GM04504 (cell line): ENCODE data around the gene RBFOX1.

Source experiments
- DNase-seq: peaks from one replicate; pipeline ENCODE4 v3.0.0-alpha.2; 2012; ENCODE audit warnings: low read depth

The RBFOX1 gene

DNA sequence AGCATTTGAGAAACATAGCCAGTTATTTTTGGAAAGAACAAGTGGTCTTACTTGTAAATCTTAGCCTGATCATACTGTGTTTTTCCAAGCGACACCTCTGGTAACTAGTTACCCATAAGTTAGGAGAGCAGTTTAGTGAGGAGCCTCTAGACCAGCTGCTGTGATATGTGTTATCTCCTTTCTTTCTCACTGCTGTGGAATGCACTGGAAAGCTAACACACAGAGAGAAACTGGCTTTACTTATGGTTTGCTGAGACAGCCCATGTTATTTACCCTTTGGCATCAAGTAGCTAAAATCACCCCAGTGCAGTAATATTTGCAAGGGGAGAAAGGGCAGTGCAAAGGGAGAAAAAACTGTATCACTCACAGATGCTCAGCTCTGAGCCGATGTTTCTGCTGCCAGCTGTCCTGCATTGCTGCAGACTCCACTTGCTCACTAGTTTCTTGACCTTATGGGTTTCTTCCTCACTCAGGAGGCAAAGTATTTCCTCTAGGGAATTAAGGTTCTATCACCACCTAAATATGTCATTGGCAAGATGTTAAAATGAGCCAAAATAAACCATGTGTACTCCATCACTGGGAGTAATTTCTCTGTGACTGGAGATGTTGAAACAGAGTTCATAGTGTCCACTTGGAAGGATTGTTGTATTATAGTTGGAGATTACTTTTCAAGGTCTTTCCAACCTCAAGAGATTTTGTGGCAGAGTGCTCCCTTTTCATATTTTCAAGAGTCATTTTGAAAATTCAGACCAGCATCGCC lies 2.3 kb downstream of the RBFOX1 start:
- DNase-seq = no peak

DNA sequence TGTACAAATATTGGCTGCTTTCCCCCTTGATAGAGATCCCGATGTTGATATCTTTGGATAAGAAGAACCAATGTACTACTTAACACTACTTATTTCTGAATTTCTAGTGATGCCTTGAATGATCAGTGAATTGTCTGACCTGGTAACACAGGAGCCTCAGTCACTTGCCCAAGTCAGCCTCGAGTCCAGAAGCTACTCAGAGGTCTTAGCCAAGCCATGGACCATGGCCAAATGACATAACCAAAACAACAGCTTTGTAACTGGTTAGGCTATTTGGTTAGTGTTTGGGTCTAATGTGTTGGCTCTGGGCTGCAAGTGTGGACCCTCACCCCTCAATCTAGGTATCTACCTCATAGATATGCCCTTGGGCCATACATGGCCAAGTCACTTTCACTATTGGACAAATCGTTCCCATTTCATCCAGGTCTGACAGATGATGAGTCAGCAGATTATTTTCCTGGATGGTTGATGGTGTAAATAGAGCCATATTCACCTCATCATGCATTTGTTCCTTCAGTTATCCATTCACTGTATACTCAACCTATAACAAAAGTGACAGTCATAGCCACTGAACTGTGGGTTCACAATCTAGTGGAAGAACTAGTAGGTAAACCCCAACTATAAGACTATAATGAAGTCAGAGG lies 3.5 kb downstream of the RBFOX1 start:
- DNase-seq = no peak

DNA sequence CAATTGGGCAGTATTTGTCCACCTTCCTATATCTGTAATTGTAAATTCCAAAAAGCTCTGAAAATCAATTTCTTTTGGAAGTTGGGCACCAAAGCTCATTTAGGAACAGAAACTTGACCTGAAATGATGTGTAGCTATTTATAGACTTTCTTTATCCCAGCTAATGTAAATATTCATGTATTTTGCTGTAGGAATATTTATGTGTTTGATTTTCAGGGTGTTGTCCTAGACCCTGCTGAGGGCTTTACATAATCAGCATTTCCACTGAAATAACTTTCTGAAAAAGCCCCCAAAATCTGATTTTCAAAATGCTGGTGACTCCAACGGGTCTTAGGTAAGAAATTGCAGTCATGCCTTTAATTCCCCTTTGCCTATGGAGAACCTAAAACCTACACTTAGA lies 4.1 kb downstream of the RBFOX1 start:
- DNase-seq = no peak

DNA sequence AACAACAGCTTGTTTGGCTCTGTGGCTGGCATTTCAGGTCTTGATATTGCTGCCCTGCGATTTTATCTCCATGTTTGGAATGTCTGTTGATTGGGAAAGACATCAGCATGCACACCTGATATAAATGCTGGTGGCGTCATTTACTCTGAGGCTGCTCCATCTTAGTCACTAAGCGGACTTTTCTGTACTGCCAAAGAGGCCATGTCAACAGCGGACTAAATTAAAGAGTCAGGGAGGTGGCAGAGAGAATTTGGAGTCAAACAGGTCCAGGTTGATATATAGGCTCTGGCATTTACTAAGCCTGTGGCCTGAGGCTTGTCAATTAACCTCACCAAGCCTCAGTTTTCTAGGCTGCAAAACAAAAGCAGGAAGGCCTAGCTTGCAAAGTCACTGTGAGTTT lies 6.2 kb downstream of the RBFOX1 start:
- DNase-seq = no peak

DNA sequence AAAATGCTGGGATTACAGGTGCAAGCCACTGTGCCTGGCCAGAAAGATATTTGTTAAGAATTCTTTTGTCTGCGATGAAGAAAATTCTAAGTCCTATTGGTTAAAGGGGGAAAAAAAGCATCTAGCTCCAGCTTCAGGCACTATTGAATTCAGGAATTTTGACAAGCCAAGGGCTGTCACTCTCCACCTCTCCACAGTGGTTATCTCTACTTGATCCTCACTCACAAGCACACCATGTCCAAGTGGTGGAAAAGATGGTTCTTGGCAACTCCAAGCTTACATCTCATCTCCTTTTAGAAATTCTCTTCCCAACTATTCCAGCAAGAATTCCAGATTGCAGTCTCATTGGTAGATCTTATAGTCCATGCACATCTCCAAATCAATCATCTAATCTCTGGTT lies 7.1 kb downstream of the RBFOX1 start:
- DNase-seq = no peak

DNA sequence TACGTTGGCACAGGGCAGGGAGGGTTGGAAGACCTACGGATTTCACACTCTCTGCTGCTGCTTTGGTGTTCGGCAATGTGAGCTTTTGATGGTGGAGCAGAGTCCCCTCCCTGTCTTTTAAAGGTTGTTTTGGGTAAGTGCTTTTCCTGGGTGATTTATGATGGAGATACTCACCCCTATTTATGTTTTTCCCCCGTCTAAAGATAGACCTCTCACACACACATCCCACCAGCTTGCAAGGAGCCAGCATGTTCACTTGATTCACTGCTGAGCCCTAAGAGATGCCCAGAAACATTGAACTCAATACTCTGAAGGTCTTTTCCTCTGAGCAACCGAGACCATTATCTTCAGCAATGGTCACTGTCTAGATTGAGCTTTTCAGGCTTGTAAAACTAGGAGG lies 8.3 kb downstream of the RBFOX1 start:
- DNase-seq = no peak

DNA sequence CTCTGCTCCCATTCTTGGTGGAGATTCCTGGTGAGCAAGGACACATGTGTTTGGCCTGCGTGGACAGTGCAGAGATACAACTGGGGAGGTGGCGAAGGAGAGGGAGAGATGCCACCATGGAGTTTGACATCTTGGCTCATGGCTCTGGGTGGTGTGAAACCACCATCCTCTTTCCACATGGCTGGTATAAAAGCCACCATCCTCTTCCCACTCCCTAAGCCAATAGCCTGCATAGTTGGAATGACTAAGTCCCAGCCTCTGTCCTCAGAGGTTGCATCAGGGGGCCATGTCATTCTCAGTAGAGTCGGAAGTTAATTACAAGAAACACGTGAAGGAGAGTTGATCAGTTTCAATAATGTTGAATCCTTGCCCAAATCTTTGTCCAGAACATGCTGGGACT lies 10.0 kb downstream of the RBFOX1 start:
- DNase-seq = no peak

DNA sequence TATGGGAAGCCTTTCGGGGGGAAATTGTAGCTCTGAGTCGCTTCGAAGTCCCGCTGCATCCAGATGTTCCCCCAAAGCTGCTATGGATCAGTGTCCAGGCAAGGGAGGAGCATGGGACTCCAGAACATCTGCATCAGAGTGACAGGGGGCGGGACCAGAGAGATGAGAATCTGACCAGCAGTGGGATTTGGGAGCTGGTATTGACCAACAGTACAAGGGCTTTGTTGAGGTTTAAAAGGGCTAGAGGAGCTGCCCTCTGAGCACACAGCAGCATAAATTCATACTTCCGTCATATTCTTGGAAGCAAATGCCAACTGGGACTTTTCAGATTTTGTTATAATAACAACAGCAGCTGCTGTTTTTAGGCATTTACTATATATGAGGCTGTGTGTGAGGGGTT lies 10.6 kb downstream of the RBFOX1 start:
- DNase-seq = no peak

DNA sequence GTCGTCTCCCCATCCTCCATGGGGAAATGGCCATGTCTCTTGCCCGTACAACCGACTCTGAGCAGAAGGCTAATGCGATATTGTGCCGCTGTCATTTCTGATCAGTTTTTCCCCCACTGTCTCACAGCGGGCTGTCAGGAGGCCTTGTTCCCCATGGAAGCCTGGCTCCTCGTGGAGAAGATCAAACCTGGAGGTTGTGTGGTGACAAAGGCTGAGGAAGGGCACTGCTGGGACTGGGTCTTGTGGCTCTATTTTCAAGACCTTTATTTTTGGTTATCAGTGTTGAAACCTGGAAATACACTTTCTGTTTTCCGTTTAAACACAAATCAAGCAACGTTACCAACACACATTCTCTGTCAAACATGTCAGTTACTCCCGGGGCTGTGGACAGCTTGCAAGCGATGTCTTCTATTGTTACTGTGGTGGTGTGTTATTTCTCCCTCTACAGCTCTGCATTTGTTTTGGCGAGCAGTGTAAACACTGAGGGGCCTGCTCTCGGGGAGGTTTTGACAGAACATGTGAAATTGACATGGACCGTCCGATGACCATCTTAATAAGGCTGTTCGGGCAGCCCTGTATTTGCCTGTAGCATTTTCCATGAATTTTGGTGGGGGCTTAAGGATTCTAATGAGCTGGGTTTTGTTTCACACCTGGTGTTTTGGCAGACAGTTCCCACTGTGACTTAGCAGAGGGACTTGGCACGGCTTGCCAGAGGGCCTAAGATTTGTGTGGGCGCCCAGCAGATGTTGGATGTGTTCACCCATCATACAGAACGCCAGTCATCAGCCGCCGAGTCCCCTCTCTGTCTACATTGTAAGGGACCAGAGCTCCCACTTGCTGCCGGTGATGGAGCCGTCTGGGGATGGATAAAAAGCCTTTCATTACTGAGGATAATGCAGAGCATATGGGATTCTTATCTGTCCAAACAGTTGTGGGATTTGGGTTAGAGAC lies 12.5 kb downstream of the RBFOX1 start:
- no peak for DNase-seq

DNA sequence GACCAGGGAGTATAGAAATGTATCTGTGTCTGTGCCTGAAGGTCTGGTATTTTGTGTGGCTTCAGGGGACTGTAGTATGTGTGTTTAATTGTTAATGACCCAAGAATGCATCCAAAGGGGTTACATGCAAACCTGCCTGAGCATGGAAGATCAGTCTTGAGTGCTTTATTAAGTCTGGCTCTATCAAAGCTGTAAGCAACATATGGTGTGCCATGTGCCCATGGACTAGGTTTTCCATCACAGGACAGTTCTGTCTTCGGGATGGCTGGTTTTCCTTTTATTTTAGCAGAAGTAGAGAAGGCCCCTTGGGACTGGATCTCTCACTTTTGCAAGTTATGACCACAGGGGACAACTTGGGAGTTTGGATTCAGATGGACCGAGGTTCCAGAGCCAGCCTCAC lies 18.2 kb downstream of the RBFOX1 start:
- no peak for DNase-seq

DNA sequence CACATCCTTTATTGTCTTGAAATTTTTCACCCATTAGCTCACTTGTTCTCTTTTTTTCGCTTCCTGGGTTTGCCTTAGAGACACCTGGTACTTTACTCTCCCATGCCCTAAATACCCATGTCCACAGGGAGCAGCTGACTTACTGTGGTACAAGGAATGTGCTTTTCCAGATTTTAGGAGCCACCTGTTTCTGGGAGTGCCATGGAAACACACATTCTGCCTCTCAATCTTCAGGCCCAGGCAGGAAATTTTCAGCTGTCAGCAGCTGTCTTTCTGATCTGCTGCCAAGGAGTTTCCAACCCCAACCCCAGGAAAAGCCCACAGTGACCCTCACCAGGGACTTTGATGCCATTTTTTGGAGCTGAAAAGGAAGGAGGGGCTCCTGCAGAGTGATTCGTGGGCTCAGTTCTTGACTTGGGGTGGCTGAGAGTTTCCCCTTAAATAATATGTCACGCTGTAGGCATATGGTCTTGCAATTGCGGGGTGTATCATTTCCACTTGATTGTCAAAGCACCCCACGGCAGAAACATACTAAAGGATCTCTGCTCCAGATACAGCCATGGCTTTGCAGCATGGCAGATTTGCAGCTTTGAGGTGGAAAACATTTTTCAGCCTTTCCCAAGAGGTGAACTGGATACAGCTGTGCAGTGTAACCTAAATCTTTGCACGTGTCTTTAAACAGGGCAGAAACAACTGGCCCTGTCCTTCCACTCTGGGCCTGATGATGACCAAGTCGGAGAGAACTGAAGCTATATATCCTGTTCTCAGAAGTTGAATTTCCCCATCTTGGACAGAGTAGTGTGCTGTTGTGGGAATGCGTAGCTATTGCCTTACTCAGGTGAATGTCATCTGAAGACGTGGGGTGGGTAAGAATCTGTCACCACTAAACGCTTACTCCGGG lies 19.2 kb downstream of the RBFOX1 start:
- no peak for DNase-seq

DNA sequence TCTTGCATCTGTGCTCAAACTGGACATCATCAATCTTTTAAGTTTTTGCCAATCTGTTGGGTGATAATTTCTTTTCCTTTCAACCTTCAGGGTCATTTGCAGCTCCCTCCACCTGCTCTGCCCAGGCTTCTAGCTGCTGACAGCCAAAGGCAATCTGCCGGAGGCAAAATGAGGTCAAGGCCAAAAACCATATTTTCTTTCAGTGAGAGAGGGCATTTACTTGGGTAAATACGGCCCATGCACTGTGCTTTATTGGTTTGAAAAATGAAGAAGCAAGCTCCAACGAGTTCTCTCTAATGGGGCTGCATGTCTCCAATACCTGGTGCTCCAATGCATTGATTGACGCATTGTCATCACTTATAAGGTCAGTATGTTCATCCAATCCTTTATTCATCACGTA lies 23.1 kb downstream of the RBFOX1 start:
- no peak for DNase-seq

DNA sequence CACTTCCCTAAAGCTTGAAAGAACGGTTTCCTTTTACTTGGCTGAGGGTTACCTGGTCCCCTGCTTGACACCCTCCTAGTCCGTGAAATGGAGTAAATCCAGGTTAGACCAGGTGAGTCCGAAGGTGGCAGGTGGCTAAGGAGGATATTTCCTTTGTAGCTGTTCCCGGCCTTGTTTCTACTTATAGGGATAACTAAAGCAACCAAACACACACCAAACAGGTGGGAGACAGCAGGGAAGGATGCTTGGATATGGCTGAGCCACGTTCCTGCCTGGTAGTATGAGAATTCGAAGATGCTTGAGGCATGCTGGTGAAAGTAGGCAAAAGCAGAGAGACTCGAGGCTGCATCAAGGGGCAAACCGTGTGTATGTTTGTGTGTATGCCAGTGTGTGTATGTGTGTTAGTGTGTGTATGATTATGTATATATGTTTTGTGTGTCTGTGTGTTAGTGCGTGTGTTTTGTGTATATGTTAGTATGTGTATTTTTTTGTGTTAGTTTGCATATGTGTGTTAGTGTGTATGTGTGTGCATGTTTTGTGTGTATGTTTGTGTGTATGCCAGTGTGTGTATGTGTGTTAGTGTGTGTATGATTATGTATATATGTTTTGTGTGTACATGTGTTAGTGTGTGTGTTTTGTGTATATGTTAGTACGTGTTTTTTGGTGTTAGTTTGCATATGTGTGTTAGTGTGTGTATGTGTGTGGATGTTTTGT lies 28.9 kb downstream of the RBFOX1 start:
- no peak for DNase-seq

DNA sequence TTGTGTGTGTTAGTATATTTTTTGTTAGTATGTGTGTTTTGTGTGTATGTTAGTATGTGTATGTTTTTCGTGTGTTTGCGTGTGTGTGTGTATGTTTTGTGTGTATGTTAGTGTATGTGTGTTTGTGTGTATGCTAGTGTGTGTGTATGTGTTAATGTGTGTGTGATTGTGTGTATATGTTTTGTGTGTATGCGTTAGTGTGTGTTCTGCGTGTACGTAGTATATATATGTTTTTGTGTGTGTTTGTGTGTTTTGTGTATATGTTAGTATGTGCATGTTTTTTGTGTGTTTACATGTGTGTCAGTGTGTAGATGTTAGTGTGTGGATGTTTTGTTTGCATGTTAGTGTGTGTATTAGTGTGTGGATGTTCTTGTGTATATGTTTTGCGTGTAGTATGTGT lies 29.6 kb downstream of the RBFOX1 start:
- DNase-seq = no peak

DNA sequence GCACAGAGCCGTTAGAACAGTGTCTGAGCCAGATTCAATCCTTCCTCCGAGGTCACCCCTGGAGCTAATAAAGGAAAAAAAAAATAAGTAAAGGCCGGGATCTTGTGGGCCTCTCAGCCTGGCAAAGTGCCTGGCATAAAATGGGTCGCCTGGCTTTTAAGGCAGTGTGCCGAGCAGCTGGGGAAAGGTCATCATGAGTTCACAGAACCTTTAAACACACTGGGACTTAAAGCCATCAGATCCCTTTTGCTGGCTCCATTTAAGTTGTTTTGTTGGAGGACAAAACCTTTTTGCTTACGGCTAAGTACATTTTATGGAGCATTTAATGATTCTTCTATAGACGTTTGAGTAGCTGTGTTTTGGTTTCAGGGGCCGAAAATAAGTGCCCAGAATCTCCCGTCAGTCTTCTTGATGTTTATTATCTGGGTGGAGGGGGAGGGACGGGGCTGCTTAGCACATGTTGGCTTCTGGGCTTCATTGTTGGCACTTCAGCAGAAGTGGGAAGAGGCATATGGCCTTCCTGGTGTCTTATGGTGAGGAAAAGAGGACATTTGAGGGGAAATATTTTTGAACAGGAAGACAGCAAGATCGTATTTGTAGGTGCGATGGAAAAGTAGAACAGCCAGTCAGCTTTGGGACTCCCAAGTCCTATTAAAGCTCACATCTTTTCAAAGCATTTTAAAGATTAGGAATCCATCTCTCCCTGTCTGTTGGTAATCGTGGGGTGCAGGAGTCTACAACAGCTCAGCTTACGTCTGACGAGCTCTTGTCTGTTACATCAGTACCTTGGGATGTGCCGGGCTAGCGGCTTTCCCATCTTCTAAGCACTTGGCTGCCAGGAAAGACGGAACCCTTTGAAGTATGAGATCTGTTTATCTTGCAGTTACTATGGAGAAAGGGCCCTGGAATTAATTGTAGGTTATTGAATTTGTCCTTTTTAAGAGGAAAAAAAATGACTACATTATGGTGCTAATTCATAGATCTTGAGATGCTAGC lies 31.1 kb downstream of the RBFOX1 start:
- no peak for DNase-seq

DNA sequence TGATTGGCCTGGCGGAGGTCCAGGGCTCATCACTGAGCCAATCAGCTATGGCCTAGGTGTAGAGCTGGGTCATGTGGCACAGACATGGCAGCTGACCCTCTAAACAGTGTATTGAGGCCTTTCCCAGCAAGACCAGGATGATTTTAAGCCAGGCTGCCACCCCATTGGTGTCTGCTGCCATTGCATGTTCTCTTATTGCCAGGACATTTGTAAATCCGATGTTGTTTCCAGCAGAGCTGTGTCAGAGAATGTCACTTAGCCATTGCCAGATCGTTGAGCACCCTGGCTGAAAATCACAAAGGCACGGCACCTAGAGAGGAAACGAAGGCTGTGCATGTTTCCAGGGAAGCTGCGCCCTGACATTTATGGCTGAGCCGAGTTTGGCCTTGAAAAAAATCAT lies 33.4 kb downstream of the RBFOX1 start:
- DNase-seq = no peak

DNA sequence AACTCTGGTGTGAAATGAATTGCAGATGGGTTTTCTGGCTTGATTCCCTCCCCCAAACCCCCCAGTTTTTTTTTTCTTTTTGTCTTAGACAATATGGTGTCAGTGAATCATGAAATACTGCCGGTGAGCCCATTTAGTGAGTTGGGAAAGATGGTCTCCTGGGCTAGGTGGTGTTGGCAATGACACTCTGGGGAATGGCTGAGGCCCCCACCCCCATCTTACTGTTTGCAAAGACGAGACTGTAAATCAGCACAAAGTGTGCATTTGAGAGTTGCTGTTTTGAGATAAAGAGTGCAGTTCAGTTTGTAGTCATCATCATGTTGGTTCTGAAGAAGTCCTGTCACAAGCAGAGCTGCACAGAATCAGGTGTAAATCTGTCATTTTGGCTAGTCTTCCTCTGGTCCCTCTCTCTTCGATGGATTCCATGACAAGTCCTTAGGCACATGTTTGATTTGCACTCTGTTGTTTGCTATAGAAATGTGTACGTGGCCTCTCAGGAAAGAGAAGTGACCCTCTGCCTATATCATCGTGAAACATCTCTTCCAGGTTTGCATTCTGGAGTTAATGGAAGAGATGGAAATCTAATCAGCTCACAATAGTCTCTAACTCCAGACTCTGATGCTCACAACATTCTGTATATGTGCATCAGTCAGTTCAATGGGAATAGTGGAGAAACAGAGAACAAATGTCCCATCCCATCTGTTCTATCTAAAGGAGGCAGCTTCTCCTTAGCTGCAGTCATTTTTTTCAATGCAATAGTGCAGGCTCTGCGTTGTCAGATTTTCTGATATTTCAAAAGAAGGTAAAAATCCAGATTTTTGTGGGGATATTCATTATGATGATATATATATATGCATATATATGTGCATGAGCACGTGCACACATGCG lies 34.6 kb downstream of the RBFOX1 start:
- no peak for DNase-seq

DNA sequence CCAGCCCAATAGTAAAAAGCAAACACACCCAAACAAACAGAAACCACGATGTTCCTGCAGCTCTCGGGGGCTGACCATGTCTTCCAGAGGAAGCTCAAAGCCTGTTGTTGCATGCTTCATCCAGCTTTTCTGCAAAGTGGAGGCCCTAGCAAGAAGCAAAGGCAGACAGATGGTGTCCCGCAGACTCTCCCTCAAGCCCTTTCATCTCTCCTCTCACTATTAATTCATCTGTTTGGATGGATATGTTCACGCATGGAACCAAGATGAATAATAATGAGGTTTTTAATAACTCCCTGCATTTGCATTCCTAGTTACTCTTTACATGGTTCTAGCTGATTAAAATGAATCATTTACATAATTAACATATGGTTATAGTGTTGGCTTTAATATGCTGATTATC lies 36.6 kb downstream of the RBFOX1 start:
- no peak for DNase-seq

DNA sequence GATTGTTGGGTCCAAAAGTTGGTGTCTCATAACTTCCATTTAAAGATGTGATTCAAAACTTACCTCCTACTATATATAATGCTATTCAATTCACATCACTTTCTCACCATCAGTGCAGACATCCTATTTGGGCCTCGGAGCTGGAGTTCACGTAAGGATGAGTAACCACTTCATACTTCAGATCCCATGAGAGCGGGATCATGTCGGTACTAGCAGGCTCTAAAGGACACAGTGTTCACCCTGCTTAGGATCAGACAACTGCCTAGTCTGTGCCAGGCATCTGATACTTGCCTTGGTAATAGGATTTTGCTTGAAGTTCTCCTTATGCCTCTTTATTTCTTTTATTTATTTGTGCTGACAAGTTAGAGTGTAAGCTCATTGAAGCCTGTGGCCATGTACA lies 39.5 kb downstream of the RBFOX1 start:
- no peak for DNase-seq
